GM21367 (cell line): ENCODE data around the gene USP3.
A peak's percentile ranks its signal among the peaks of the same experiment; 100 is the strongest.
"Not testable (repeated sequence)": the region's sequence is repeated elsewhere in the genome, so short reads cannot be mapped to it uniquely, and the experiment has no call there.

Experiments used
- ATAC-seq: cut with Tn5 transposase; IDR thresholded peaks from one replicate; pipeline ENCODE4 v1.9.1; 2021; ENCODE audit not compliant: unreplicated experiment

USP3 gene

DNA sequence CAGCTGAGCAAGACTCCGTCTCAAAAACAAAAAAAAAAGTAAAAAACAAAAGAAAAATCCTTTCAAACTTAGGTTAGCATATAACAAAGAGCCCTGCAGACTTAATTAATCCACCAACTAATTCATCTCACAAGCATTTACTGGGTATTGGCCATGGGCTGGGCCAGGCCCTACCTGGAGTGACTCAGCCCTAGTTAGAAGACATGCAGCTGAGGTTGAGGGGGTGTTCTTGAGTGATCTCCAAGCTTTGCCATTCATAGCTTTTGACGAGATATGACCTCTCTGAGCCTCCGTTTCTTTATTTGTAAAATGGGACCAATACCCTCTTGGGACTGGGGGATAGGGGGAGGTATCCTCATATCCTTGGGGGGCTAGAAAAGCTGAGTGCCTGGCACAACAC lies 100.6 kb downstream of the USP3 start:
- ATAC-seq = no peak

DNA sequence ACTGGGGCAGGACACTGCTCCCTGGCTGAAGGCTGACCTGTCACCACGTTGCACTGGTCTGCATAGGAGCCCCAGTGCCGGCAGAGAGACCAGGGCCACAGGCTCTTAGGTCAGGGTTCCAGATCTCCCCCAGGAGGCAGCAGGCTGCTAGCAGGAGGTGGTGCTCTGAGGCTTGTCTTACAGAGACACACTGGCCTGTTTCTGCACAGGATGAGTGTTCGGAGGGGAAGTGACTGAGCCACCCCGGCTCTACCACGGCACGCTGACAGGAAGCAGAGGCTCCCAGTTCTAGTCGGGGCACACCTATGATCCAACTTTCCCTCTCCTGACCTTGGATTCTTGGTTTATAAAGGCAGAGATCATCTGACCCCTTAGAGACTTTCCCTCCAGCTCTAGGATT lies 101.4 kb downstream of the USP3 start:
- no peak for ATAC-seq

DNA sequence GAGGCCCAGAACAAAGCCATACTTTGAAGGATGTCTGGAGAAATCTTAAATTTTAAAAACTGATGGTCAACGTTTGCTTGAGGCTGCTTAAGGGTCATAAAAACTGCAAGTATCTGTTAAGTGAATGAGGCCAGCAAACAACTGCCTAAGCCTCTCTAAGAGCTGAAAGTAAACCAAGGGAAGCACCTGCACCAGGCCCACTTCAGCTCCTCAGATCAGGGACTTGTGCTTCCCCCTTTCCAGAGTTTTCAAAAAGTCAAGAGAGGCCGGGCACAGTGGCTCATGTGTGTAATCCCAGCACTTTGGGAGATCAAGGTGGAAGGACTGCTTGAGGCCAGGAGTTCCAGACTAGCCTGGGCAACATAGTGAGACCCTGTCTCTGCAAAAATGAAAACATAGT lies 101.9 kb downstream of the USP3 start:
- no peak for ATAC-seq

DNA sequence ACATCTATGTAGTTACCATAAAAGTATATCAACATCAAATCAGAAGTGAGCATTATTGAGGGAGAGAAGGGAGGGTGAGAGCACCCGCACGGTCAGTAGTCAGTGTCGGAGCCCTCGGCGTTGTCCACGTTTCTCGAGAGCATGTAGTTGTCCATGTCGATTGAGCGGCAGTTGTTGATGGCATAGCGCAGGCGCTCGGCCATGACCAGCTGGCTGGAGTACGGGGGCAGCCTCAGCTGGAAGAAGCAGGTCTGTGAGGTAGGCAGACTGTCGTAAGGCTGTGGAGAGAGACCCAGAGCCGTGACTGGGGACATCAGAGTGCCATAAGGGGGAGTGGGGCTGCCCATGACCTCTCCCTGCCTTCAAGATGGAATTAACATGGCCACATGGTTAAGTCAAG lies 104.6 kb downstream of the USP3 start:
- no peak for ATAC-seq

DNA sequence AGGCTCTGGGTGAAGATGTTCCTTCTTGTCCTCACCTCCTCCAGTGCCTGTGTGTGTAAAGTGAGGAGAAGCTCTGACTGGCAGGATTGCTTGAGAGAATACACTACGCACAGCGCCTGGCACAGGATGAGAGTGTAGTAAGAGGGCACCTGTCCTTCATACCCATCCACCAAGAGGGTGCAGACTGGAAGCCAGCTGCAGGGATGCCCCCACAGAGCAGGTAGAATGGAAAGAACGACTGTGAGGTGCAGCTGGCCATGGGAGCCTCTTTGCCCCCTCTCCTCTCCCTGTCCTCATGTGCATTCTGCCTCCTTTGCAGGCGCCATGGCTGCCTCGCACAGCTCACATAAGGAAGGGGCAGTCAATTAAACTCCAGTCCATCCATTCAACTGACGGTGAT lies 105.1 kb downstream of the USP3 start:
- no peak for ATAC-seq

DNA sequence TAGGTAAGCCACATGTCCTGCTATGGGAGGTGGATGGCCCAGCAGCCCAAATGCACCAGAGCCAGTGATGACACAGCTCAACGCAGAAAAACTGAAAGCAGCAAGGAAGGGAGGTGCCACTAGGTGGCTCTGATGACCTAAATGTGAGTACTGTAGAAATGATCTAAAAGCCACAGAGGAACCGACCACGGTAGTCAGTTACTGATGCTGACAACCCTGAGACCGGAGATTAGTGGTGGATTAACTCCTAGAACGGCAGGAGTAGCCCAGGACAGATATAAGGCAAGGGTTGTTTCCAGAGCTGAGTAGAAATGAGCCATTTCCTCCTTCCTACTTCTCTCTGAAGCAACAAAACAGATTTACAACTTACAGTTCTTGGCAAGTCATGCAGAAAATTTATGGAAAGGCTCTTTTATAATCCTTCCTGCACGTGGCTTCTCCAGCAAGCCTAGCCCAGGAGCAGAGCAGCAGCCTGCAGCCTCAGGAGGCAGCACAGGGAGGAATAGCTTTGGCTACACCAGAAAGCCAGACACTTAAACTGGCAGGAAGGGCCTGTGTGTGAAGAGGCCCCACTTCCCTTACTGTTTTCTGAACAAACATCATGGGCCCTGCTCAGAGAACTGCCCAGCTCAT lies 105.9 kb downstream of the USP3 start:
- peak; percentile 63 for ATAC-seq

DNA sequence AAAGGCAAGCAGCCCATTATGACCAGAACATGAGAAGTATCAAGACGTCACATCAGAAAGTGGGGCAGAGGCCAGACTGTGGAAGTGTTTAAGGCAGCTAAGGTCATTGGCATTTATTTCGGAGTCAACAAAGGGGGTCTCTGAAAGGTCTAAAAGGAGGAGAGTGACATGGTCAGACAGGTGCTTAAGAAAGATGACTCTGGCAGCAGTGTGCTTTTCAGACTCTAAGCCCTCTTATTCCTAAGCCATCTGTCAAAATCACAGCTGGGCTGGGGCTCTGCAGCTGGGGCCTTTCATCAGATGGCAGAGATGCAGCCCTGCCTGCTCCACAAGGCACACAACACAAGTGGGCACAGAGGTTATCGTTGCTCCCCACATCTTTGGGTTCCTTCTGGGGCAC lies 106.8 kb downstream of the USP3 start:
- ATAC-seq = no peak

DNA sequence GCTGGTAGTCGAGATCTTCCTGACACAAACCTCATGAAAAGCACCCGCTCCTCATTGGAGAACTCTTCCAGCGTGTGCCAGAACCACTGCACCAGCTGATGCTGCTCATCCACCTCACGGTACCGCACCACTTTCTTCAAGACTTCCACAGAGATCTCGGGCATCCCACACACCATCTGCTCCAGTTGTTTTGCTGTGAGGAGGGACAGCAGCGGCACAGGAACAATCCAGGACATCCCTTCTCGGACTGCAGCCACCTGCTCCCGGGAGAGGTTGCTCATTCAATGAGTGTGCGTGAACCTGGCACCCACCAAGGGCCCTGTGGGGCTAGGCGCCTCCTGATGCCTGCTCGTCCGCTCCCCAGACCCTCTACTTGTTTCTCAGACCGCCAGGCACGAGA lies 107.9 kb downstream of the USP3 start:
- ATAC-seq = no peak

DNA sequence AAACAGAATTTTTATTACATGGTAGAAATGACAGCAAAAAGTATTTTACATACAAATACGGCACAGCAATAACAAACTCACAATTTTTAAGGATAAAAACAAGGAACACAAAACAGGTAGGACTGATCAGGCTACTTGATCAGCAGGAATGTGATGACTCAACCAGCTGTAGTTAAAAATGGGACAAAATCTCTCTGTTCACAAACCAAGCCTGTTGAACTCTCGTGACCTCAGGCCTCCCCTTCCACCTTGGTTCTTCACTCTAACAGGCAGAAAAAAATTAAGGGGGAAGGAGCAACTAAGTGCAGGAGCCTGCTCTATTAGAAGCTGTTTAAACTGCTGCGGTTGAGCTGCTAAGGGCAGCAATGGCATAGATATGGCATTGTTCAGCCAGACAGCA lies 111.5 kb downstream of the USP3 start:
- no peak for ATAC-seq

DNA sequence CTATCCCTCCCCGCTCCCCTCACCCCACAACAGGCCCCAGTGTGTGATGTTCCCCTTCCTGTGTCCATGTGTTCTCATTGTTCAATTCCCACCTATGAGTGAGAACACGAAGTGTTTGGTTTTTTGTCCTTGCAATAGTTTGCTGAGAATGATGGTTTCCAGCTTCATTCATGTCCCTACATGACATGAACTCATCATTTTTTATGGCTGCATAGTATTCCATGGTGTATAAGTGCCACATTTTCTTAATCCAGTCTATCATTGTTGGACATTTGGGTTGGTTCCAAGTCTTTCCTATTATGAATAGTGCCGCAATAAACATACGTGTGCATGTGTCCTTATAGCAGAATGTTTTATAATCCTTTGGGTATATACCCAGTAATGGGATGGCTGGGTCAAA lies 112.8 kb downstream of the USP3 start:
- ATAC-seq = not testable (repeated sequence)

DNA sequence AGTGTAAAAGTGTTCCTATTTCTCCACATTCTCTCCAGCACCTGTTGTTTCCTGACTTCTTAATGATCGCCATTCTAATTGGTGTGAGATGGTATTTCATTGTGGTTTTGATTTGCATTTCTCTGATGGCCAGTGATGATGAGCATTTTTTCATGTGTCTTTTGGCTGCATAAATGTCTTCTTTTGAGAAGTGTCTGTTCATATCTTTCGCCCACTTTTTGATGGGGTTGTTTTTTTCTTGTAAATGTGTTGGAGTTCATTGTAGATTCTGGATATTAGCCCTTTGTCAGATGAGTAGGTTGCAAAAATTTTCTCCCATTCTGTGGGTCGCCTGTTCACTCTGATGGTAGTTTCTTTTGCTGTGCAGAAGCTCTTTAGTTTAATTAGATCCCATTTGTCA lies 113.2 kb downstream of the USP3 start:
- not testable (repeated sequence) for ATAC-seq

DNA sequence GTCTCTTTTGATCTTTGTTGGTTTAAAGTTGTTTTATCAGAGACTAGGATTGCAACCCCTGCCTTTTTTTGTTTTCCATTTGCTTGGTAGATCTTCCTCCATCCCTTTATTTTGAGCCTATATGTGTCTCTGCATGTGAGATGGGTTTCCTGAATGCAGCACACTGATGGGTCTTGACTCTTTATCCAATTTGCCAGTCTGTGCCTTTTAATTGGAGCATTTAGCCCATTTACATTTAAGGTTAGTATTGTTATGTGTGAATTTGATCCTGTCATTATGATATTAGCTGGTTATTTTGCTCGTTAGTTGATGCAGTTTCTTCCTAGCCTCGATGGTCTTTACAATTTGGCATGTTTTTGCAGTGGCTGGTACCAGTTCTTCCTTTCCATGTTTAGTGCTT lies 116.4 kb downstream of the USP3 start:
- ATAC-seq = not testable (repeated sequence)

DNA sequence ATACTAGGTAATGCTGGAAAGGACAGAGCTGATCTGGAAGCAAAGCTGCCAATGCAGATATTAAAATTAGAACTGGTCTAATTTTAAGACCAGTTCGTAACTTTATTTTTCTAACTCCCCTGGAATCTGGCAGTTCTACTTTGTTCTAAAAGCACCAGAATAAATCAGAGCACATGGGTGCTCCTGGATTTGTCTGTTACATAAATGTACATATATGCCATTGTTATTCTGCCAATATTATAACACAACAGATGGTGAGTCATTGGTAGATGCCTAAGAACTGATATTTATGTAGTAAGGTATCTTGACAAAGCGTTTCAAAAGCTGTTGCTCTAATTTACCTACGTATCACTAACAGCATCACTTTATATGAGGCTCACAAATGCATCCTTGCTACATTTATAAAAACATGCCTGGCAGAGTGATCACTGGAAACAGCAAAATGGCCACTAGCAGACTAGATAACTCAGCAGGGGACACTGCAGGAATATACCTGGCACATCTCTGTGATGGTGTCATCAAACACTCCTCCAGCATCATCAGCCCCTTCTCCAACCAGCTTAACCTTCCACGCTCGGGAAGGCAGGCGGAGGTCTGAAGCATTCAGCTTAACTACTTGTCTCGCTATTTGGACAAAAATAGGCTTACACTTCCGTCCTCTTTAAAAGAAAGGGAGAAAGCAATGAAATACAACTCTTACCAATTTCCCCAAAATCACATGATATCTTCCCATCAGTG lies 119.0 kb downstream of the USP3 start:
- ATAC-seq = no peak

DNA sequence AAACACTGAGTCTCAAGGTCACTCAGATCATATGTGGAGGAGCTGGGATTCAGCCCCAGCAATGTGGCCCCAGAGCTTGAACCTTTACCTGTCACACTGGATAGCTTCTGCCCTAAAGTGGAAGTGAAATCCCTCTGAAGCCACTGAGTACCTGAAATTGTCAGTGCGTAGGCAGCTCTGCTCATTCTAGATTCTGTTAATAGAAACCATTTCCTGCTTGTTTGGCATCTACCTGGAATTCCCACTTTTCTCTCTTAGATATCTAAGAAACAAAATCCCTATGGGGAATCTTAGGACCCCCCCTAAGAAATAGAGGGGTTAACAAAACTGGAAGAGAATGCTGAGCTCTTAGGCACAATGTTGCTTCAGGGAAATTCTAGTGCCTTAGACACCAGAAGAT lies 122.6 kb downstream of the USP3 start:
- no peak for ATAC-seq

DNA sequence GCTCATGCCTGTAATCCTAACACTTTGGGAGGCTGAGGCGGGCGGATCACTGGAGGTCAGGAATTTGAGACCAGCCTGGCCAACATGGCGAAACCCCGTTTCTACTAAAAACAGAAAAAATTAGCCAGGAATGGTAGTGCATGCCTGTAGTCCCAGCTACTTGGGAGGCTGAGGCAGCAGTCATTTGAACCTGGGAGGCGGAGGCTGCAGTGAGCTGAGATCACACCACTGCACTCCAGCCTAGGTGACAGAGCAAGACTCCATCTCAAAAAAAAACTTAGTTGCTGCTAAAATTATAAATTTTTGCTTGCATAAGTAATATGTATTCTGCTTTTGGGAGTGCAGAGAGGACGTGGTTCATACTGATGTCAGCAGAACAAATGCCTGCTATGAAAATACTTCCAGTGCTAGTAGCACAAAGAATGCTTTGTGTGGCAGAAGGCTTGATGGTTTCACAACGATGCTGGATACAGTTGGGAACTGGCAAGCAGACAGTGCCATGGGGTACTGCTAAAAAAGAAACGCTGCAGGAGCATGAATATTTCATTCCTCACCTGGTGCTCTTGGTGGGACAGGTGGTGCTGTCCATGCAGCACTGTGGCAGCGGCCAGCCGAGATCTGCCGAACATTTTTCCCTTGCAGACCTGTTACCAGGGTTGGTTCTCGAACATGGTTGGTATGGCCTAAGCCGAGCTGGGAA lies 123.9 kb downstream of the USP3 start:
- ATAC-seq = no peak

DNA sequence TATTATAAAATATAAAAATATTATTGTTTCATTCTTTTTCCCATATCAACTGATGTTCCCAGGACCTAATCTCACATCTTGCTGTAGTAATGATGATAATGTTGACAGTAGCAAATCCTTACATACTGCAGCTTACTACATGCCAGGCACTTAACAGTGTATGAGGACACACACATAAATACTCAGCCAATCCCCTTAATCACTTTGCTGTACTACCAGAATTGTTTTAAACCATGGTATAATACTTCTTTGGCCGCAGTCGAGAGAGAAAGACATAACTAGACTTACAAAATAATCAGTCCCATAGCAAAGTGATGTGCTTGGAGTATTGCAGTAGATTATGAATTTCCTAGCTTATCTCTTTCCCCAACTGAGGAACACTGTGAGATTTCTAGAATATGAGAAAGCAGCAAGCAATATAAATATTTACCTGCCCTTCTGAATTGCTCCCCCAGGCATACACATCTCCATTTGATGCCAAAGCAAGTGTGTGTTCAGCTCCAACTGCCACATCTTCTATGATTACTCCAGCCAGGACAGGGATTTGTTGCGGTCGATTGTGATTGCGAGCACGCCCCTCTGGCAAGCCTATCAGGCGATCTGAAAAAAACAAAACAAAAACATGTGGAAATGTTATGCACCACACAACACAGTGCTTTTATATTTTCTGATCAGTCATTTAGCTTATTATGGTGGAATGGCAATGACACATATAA lies 125.8 kb downstream of the USP3 start:
- ATAC-seq = no peak

DNA sequence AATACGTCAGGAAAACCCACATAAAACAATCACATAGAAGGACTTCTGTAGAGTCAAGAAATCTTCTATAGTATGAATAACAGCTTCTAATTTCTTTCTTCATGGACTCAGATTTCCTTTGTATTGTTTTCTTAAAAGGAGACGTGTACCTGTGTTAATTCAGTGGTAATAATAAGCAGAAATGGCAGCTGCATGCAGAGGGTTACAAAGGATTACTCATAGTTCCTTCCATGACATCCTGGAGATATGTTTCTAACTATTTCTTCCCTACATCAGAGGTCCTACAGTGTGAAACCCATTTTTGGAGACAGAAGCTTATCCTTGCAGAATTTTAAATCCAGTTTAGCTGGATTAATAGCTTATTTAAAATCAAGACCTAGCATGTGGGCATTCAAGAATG lies 128.9 kb downstream of the USP3 start:
- ATAC-seq = no peak

DNA sequence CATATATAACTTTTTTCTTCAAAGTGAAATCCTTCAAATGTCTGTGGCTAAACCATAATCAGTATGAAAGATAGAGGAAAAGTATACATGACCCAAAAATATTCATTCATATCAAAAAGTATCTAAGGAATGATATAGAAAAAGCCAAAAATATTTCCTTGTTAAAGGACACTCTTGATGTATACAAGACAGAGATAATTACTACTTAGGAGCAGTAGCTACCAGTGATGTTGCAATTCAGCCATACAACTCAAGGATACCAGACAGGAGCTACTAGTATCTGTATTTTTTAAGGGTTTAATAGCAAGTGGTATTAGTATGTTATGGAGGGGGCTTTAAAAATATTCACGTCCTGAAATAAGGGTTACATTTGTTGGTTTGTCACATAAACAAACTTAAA lies 129.8 kb downstream of the USP3 start:
- no peak for ATAC-seq

DNA sequence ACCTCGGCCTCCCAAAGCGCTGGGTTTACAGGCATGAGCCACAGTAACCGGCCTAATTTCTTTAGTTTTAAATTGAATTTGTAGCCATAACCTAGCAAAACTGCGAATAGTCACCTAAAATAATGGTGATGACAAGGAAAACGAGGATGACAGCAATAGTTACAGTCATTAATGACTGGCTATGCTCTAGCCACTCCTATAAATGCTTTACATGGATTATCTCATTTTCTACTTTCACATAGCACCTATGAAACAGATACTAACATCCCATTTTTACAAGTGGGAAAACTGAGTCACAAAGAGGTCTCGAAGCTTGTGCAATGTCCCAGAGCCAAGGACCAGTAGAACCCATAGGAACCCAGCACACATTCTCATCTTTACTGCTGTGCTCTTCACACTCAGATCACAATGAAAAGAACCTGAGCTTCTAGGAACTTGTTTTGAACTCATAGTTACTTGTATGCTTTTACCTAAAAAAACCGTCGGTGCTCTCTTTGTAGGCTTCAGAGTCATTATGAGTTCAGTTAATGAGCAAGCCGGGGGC lies 132.2 kb downstream of the USP3 start:
- no peak for ATAC-seq

DNA sequence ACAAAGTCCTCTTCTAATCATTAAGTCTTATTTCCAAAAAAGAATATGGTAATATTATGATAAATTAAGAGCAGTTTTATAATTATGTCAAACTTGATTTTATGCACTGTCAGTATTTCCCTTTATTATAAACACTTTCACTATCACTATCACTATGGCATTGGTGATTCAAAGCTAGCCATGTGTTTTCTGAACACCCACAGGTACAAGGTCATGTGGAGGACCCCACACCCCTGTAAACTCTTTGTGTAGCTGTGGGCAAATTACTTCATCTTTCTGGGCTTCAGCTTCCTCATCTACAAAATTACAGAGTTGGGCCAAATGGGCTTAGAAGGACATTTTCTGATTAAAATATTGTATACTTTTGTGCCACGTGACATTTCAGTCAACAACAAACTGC lies 134.4 kb downstream of the USP3 start:
- ATAC-seq = no peak

DNA sequence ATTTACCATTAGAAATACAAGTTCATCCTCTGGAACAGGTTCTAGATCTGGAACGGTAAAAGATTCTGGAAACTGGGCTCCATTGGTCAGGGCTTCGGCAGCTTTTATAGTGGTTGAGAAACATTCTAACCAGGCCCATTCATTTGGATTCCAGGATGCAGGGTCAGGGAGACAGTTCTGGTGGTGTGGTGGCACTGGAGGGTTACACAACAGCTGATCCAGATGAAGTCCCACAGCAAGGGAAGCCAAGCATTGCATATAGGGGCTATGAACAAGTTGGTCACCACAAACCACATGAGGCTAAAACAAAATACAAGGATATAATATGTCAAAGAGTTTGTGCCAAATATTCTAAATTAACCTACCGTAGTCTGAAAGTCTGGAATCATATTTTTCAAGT lies 135.8 kb downstream of the USP3 start:
- ATAC-seq = no peak
